A549 (cell line): ENCODE measurements around the gene CDK14. TPM values are rescaled to one million over a fixed set of nuclear protein-coding genes. Genes with fewer than 3 reads are reported as not detected.

Experiments used
- ATAC-seq, 2 experiments: fragments of 200-7000 bp in 1 of 2; fragments of >200 bp in 1 of 2; cut with Nextera tagmentation in 1 of 2; cut with Tn5 transposase in 1 of 2; 3 replicates each; pipeline versions ENCODE4 v1.8.0 to v1.9.1; 2018 to 2020; ENCODE audit warnings: mild to moderate bottlenecking in 1 of 2, moderate library complexity in 1 of 2
- CTCF ChIA-PET: fragments of 300-600 bp; sonication (Branson Sonifier 250); formaldehyde crosslinking; extraction: SDS; loops from one replicate; lab custom pipeline; 2021; ENCODE audit warnings: antibody characterized with exemption, inconsistent platforms; lab: Yijun Ruan, JAX
- POLR2A ChIA-PET: fragments of 350-600 bp; formaldehyde crosslinking; extraction: SDS; loops from one replicate; lab custom pipeline; 2021; ENCODE audit warnings: antibody characterized with exemption, inconsistent platforms; lab: Yijun Ruan, JAX
- DNase-seq, 2 experiments: peaks; one replicate each; pipeline versions ENCODE4 v3.0.0 to v3.0.0-alpha.2; 2011 to 2016; ENCODE audit warnings: low read depth in 1 of 2, low spot score in 1 of 2
- FAIRE-seq: peaks from 2 replicates; lab custom pipeline; 2011; peaks lifted over from hg19 to GRCh38; lab: Jason Lieb, UNC
- H3K27ac ChIP-seq, 2 experiments: fragments of >200 bp; sonication (Bioruptor Twin); formaldehyde crosslinking; 3 replicates each; pipeline ENCODE4 v1.5.1; 2016 to 2017
- H3K4me1 ChIP-seq: fragments of >200 bp; sonication (Bioruptor Twin); formaldehyde crosslinking; 3 replicates; pipeline ENCODE4 v1.6.1; 2016
- H3K4me2 ChIP-seq: fragments of >200 bp; sonication (Bioruptor Twin); formaldehyde crosslinking; 3 replicates; pipeline ENCODE4 v1.6.1; 2016
- H3K4me3 ChIP-seq: fragments of >200 bp; sonication (Bioruptor Twin); formaldehyde crosslinking; 3 replicates; pipeline ENCODE4 v1.5.1; 2016
- H3K9me3 ChIP-seq: fragments of >200 bp; sonication (Bioruptor Twin); formaldehyde crosslinking; 3 replicates; pipeline ENCODE4 v1.6.1; 2016
- BHLHE40 ChIP-seq: IDR thresholded peaks from 2 replicates; pipeline ENCODE4 v1.6.1; 2012; ENCODE audit warnings: low read depth, low read length, inconsistent platforms
- EHF ChIP-seq: fragments of 250-450 bp; sonication (Bioruptor Pico); IDR thresholded peaks from 2 replicates; pipeline ENCODE4 v1.5.0; 2020; ENCODE audit warnings: mild to moderate bottlenecking
- EP300 ChIP-seq, 2 experiments: fragments of >200 bp; sonication (Bioruptor Twin); formaldehyde crosslinking; IDR thresholded peaks; 2 replicates in 1 of 2; 3 replicates in 1 of 2; pipeline ENCODE4 v1.6.1; 2016 to 2017
- FOSB ChIP-seq: fragments of 250-450 bp; sonication (Bioruptor Pico); IDR thresholded peaks from 2 replicates; pipeline ENCODE4 v1.5.0; 2020; ENCODE audit warnings: mild to moderate bottlenecking, moderate library complexity
- FOSL2 ChIP-seq, 2 experiments: fragments of 450-650 bp in 1 of 2; fragments of >200 bp in 1 of 2; sonication (Bioruptor Twin) in 1 of 2; formaldehyde crosslinking; IDR thresholded peaks; 2 replicates each; pipeline versions ENCODE4 v1.5.0 to v1.6.1; 2016 to 2020; ENCODE audit warnings: mild to moderate bottlenecking in 1 of 2, moderate library complexity in 1 of 2
- HDAC2 ChIP-seq: fragments of 200-600 bp; sonication (generic); IDR thresholded peaks from 2 replicates; pipeline ENCODE4 v1.6.1; 2016
- KDM1A ChIP-seq: fragments of 200-600 bp; sonication (generic); IDR thresholded peaks from 2 replicates; pipeline ENCODE4 v1.6.1; 2016; ENCODE audit warnings: low read depth, mild to moderate bottlenecking
- NPAS2 ChIP-seq: fragments of 250-450 bp; sonication (Bioruptor Pico); IDR thresholded peaks from 2 replicates; pipeline ENCODE4 v1.8.0; 2022; ENCODE audit warnings: mild to moderate bottlenecking, moderate library complexity, borderline replicate concordance
- NR3C1 ChIP-seq: fragments of >200 bp; sonication (Bioruptor Twin); formaldehyde crosslinking; IDR thresholded peaks from 3 replicates; pipeline ENCODE4 v1.6.1; 2017
- POLR2A ChIP-seq: IDR thresholded peaks from 2 replicates; pipeline ENCODE4 v1.6.1; 2012; ENCODE audit warnings: mild to moderate bottlenecking, low read length
- RAD21 ChIP-seq, 2 experiments: fragments of >200 bp in 1 of 2; sonication (Bioruptor Twin) in 1 of 2; formaldehyde crosslinking in 1 of 2; IDR thresholded peaks in 1 of 2; conservative IDR thresholded peaks in 1 of 2; 2 replicates in 1 of 2; 3 replicates in 1 of 2; pipeline ENCODE4 v1.6.1; 2012 to 2018; ENCODE audit warnings: inconsistent platforms in 1 of 2
- RFX5 ChIP-seq: fragments of 450-650 bp; IDR thresholded peaks from 2 replicates; pipeline ENCODE4 v1.7.1; 2014; ENCODE audit warnings: antibody characterized with exemption, mild to moderate bottlenecking, moderate library complexity
- SREBF2 ChIP-seq: fragments of 450-650 bp; IDR thresholded peaks from 2 replicates; pipeline ENCODE4 v1.6.1; 2014; ENCODE audit warnings: mild to moderate bottlenecking, moderate library complexity
- WGBS: methylation state at CpG from one replicate; pipeline ENCODE4 v1.1.6; 2017; ENCODE audit errors: missing lambda C conversion rate; 5-methylcytosine and 5-hydroxymethylcytosine counted together
- polyA plus RNA-seq, 4 experiments: library from polyadenylated mRNA; depleted of rRNA in 3 of 4; stranded (reverse); fragments of >200 nt; fragmentation: RNase III in 1 of 4; extraction: RNeasy Plus Mini Kit Qiagen cat#74134 plus additional on column Dnase treatment in 1 of 4; gene quantifications; 2 replicates in 3 of 4; 3 replicates in 1 of 4; pipeline ENCODE4 v1.2.3, GENCODE V29; 2011 to 2017
- TF ChIP-seq, protein P1 (sequence below): fragments of >200 bp; sonication (Bioruptor Twin); formaldehyde crosslinking; IDR thresholded peaks from 2 replicates; pipeline ENCODE4 v1.6.1; 2016
- TF ChIP-seq, protein P2 (sequence below): fragments of >200 bp; sonication (Bioruptor Twin); formaldehyde crosslinking; IDR thresholded peaks from 3 replicates; pipeline ENCODE4 v1.5.1; 2016
- TF ChIP-seq, protein P3 (sequence below): IDR thresholded peaks from 2 replicates; pipeline ENCODE4 v1.6.1; 2012
- TF ChIP-seq, protein P4 (sequence below): fragments of 200-600 bp; sonication (generic); IDR thresholded peaks from 2 replicates; pipeline ENCODE4 v1.6.1; 2016; ENCODE audit warnings: antibody characterized with exemption, mild to moderate bottlenecking, moderate library complexity
- TF ChIP-seq, protein P5 (sequence below): fragments of >200 bp; sonication (Bioruptor Twin); formaldehyde crosslinking; IDR thresholded peaks from 3 replicates; pipeline ENCODE4 v1.6.1; 2016
- TF ChIP-seq, protein P6 (sequence below): fragments of 250-450 bp; sonication (Bioruptor Pico); IDR thresholded peaks from 2 replicates; pipeline ENCODE4 v1.5.0; 2021; ENCODE audit warnings: mild to moderate bottlenecking, moderate library complexity, borderline replicate concordance

CDK14 gene
- polyA plus RNA-seq, 2 of the 4 experiments (the other 2 are of a cell fraction) = 0.21 to 0.23 TPM

DNA sequence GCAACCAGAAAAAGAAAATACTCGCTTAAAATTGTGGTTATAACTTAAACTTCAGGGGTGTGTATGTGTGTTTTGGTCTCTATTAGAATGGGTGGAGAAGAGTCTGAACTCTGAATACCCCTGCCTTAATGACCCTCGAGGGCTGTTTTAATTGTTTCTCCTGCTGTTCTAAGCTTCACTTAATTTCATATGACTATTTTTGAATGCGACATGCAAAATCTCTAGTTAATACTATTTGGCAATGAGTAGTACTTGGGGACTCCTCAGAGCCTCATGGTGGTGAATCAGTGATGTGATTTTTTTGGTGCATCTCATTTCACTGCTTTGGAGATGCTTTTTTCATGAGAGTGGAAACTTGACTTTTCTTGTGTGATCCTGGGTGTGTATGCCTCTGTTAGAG lies 178.6 kb downstream of the CDK14 start:
- TF ChIP-seq, protein P1, sequence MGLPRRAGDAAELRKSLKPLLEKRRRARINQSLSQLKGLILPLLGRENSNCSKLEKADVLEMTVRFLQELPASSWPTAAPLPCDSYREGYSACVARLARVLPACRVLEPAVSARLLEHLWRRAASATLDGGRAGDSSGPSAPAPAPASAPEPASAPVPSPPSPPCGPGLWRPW = no peak
- TF ChIP-seq, protein P2, sequence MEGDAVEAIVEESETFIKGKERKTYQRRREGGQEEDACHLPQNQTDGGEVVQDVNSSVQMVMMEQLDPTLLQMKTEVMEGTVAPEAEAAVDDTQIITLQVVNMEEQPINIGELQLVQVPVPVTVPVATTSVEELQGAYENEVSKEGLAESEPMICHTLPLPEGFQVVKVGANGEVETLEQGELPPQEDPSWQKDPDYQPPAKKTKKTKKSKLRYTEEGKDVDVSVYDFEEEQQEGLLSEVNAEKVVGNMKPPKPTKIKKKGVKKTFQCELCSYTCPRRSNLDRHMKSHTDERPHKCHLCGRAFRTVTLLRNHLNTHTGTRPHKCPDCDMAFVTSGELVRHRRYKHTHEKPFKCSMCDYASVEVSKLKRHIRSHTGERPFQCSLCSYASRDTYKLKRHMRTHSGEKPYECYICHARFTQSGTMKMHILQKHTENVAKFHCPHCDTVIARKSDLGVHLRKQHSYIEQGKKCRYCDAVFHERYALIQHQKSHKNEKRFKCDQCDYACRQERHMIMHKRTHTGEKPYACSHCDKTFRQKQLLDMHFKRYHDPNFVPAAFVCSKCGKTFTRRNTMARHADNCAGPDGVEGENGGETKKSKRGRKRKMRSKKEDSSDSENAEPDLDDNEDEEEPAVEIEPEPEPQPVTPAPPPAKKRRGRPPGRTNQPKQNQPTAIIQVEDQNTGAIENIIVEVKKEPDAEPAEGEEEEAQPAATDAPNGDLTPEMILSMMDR = no peak
- TF ChIP-seq RAD21 (conservative IDR thresholded peaks at IDR 0.05 in 1 of 2, IDR thresholded peaks at IDR 0.05 in 1 of 2) = no peak
- POLR2A ChIA-PET = no interaction called here
- no peak overlapping the region for H3K27ac ChIP-seq
- DNase-seq = no peak
- ATAC-seq = no peak
- H3K4me3 ChIP-seq = no peak overlapping the region
- H3K9me3 ChIP-seq = no peaks in the 10 kb centered on the region
- no peaks in the 10 kb centered on the region for H3K4me1 ChIP-seq
- no peak overlapping the region for H3K4me2 ChIP-seq
- FAIRE-seq = no peak
- 2% methylated on average over 3 of the region's 3 CpGs for WGBS
- CTCF ChIA-PET = no interaction called here

DNA sequence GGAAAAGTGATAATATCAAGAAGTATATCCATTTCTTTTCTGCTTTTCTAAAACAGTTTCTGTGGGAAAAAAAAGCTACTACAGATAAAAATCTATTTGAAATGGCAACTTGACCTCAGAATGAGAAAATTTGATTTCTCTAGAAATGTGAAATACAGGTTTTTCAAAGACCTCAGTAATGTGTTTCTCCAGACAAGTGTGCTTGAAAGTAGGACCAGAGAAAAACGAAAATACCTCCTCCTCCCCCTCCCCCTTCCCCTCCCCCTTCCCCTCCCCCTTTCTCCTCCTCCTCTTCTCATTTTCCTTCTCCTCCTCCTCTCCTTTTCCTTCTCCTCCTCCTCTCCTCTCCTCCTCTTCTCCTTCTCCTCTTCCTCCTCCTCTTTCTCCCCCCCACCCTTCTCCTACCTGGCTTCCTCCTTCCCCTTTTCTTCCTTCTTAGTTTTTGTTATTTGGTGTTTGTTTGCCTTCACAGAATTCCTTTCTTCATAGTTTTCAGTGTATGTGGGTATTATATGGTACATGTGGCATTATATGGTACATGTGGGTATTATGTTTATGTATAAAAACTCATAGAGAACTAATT lies 179.4 kb downstream of the CDK14 start:
- ChIA-PET CTCF (no interaction called here), POLR2A (no interaction called here)
- Histone ChIP-seq H3K27ac (no peak overlapping the region), H3K4me2 (no peak overlapping the region), H3K9me3 (no peaks in the 10 kb centered on the region), H3K4me1 (no peaks in the 10 kb centered on the region), H3K4me3 (no peak overlapping the region)
- WGBS = 0% methylated on average over 1 of the region's 1 CpG
- ATAC-seq (no peak), DNase-seq (no peak), FAIRE-seq (no peak)
- TF ChIP-seq SREBF2 = no peak
- no peak for TF ChIP-seq POLR2A
- no peak for TF ChIP-seq EHF (CRISPR knock-in tag)
- TF ChIP-seq RFX5 = no peak
- TF ChIP-seq, protein P3, sequence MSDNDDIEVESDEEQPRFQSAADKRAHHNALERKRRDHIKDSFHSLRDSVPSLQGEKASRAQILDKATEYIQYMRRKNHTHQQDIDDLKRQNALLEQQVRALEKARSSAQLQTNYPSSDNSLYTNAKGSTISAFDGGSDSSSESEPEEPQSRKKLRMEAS = no peak
- no peak for TF ChIP-seq NR3C1
- no peak for TF ChIP-seq FOSL2 (IDR thresholded peaks at IDR 0.05)
- no peak for TF ChIP-seq FOSL2 (CRISPR knock-in tag; IDR thresholded peaks at IDR 0.05)
- TF ChIP-seq KDM1A = no peak
- TF ChIP-seq, protein P1 = no peak
- TF ChIP-seq FOSB (CRISPR knock-in tag) = no peak
- no peak for TF ChIP-seq NPAS2 (CRISPR knock-in tag)
- TF ChIP-seq HDAC2 = no peak
- TF ChIP-seq BHLHE40 = no peak
- TF ChIP-seq, protein P4, sequence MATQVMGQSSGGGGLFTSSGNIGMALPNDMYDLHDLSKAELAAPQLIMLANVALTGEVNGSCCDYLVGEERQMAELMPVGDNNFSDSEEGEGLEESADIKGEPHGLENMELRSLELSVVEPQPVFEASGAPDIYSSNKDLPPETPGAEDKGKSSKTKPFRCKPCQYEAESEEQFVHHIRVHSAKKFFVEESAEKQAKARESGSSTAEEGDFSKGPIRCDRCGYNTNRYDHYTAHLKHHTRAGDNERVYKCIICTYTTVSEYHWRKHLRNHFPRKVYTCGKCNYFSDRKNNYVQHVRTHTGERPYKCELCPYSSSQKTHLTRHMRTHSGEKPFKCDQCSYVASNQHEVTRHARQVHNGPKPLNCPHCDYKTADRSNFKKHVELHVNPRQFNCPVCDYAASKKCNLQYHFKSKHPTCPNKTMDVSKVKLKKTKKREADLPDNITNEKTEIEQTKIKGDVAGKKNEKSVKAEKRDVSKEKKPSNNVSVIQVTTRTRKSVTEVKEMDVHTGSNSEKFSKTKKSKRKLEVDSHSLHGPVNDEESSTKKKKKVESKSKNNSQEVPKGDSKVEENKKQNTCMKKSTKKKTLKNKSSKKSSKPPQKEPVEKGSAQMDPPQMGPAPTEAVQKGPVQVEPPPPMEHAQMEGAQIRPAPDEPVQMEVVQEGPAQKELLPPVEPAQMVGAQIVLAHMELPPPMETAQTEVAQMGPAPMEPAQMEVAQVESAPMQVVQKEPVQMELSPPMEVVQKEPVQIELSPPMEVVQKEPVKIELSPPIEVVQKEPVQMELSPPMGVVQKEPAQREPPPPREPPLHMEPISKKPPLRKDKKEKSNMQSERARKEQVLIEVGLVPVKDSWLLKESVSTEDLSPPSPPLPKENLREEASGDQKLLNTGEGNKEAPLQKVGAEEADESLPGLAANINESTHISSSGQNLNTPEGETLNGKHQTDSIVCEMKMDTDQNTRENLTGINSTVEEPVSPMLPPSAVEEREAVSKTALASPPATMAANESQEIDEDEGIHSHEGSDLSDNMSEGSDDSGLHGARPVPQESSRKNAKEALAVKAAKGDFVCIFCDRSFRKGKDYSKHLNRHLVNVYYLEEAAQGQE = no peak
- TF ChIP-seq, protein P5, sequence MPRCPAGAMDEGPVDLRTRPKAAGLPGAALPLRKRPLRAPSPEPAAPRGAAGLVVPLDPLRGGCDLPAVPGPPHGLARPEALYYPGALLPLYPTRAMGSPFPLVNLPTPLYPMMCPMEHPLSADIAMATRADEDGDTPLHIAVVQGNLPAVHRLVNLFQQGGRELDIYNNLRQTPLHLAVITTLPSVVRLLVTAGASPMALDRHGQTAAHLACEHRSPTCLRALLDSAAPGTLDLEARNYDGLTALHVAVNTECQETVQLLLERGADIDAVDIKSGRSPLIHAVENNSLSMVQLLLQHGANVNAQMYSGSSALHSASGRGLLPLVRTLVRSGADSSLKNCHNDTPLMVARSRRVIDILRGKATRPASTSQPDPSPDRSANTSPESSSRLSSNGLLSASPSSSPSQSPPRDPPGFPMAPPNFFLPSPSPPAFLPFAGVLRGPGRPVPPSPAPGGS = no peak
- no peak for TF ChIP-seq EP300 (IDR thresholded peaks at IDR 0.05)
- TF ChIP-seq, protein P6, sequence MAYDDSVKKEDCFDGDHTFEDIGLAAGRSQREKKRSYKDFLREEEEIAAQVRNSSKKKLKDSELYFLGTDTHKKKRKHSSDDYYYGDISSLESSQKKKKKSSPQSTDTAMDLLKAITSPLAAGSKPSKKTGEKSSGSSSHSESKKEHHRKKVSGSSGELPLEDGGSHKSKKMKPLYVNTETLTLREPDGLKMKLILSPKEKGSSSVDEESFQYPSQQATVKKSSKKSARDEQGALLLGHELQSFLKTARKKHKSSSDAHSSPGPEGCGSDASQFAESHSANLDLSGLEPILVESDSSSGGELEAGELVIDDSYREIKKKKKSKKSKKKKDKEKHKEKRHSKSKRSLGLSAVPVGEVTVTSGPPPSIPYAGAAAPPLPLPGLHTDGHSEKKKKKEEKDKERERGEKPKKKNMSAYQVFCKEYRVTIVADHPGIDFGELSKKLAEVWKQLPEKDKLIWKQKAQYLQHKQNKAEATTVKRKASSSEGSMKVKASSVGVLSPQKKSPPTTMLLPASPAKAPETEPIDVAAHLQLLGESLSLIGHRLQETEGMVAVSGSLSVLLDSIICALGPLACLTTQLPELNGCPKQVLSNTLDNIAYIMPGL (CRISPR knock-in tag) = no peak
